Measurements from ENCODE around the gene CSPG4. TPM values are rescaled to one million over a fixed set of nuclear protein-coding genes. Genes with fewer than 3 reads are reported as not detected.

CSPG4 gene
- total RNA-seq, 1 donor from 2014 or later: 9.1 TPM

DNA sequence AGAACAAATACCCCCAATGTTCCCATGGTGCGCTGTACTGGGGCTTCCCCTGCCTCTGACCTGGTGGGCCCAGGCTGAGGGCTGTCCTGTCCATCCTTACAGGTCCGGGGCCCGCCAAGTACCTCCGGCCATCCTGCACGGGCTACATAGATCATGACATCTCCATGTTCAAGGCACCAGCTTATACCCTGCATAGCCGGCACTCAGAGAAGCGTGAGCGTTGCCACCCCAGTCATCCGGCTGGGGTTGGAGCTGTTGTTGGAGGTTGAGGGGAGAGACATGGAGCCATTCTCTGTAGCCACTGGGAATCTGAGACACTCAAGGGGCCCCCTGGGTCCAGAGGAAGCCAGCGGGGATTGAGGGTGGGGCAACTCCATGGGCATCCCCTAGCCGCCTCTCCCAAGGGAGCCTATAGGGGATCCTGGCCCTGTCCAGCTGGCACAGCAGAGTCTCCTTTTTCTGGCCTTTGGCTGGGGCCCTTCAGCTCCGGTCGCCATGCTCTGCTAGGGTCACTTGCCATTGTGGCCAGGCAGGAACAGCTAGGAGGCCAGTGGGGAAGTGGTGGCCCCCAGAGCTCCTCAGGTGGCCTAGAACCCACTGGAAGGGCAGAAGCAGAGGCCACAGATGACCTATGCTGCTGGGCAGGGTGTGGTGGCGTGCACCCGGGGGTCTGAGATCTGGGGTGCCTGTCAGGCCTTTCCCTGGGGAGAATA lies 12.5 kb upstream of the CSPG4 start:
- no peaks in the 10 kb centered on the region for H3K27me3 ChIP-seq (ENCODE audit: low read depth)
- TF ChIP-seq, protein P1, sequence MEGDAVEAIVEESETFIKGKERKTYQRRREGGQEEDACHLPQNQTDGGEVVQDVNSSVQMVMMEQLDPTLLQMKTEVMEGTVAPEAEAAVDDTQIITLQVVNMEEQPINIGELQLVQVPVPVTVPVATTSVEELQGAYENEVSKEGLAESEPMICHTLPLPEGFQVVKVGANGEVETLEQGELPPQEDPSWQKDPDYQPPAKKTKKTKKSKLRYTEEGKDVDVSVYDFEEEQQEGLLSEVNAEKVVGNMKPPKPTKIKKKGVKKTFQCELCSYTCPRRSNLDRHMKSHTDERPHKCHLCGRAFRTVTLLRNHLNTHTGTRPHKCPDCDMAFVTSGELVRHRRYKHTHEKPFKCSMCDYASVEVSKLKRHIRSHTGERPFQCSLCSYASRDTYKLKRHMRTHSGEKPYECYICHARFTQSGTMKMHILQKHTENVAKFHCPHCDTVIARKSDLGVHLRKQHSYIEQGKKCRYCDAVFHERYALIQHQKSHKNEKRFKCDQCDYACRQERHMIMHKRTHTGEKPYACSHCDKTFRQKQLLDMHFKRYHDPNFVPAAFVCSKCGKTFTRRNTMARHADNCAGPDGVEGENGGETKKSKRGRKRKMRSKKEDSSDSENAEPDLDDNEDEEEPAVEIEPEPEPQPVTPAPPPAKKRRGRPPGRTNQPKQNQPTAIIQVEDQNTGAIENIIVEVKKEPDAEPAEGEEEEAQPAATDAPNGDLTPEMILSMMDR (IDR thresholded peaks at IDR 0.05; ENCODE audit: borderline replicate concordance): no peak
- no peak overlapping the region for H3K4me3 ChIP-seq
- DNase-seq: no peak
- H3K27ac ChIP-seq (replicated peaks): no peak overlapping the region
- H3K9me3 ChIP-seq (replicated peaks): no peaks in the 10 kb centered on the region
- intact Hi-C loops (cut with micrococcal nuclease): no loop called here
- peaks cover 28% of the 10 kb centered on the region for H3K4me1 ChIP-seq
- H3K36me3 ChIP-seq: no peaks in the 10 kb centered on the region

DNA sequence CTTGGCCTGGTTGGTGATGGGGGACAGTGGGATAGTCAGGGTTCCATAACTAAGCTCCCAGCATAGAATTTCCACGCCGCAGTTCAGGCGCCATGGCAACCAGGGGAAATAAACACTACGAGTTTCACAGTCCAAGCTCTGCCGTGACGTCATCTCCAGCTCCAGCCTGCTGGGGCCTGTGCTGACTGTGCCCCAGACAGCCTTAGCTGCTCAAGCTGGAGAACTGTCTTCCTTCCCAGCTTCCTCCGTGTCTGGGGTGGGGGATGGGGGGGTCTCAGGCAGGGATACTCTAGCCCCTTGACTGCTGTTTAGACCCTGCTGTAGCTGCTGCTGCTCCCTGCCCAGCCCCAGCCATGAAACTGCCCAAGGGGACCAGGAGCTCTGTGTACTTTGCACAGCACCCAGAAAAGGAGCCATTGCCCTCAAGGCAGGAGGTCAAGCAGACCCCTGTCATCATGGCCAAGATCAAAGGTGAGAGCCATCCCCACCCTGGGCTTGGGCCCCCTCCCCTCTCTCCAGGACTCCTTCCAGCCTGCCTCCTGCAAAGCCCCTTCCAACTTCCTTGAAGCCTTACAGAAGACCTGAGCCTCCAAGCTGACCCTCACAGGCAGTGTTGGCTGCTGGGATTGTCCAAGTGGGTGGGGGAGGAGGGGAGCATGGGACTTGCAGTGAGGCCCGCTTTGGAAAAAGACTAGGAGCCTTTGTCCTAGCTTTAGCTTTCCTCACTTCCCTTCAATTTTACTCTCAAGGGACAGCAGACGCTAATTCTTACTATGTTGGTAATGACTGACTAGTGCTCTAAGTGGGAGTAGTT lies 11.4 kb upstream of the CSPG4 start:
- Histone ChIP-seq H3K9me3 (replicated peaks) (no peaks in the 10 kb centered on the region), H3K4me1 (peaks cover 28% of the 10 kb centered on the region), H3K36me3 (no peaks in the 10 kb centered on the region), H3K27me3 (ENCODE audit: low read depth) (no peaks in the 10 kb centered on the region), H3K4me3 (no peak overlapping the region), H3K27ac (replicated peaks) (peak overlapping the region; percentile 53)
- peak; percentile 84 for DNase-seq
- TF ChIP-seq, protein P1 (IDR thresholded peaks at IDR 0.05; ENCODE audit: borderline replicate concordance): no peak
- intact Hi-C loops (cut with micrococcal nuclease): no loop called here

DNA sequence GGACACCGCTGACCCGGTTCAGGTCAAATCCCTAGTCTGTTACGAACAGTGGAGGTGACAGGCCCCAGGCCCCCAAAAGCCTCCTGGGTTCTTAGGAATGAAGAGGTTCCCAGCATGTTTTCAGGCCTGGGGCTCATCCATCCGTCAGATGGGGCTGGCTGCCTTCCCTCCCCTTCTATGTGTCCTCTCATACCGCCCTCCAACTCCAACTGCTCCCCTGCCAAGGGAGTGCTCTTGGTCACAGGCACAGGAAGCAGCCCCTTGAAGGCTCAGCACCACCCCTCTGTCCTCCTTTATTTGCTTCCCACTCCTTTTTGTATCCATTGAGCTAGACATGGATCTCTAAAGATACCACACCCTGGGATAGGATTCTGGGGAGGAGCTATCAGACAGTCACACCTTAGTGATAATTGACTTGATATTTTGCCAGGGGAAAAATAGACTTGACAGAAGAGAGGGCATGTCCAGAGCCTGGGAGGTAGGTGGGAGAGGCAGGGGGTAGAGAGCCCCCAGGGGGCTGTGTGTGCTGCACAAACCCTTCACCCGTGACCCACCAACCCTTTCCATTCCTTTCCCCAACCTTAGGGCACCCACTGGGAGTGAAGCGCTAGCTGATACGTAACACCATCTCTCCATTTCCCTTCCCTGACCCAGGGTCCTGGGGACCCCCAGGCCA lies 10.7 kb upstream of the CSPG4 start:
- TF ChIP-seq, protein P1 (IDR thresholded peaks at IDR 0.05; ENCODE audit: borderline replicate concordance): no peak
- peak overlapping the region; percentile 53 for H3K27ac ChIP-seq (replicated peaks)
- H3K4me1 ChIP-seq: peaks cover 28% of the 10 kb centered on the region
- no peaks in the 10 kb centered on the region for H3K9me3 ChIP-seq (replicated peaks)
- intact Hi-C loops (cut with micrococcal nuclease): no loop called here
- no peak overlapping the region for H3K4me3 ChIP-seq
- DNase-seq: no peak
- H3K27me3 ChIP-seq (ENCODE audit: low read depth): no peaks in the 10 kb centered on the region
- H3K36me3 ChIP-seq: no peaks in the 10 kb centered on the region

DNA sequence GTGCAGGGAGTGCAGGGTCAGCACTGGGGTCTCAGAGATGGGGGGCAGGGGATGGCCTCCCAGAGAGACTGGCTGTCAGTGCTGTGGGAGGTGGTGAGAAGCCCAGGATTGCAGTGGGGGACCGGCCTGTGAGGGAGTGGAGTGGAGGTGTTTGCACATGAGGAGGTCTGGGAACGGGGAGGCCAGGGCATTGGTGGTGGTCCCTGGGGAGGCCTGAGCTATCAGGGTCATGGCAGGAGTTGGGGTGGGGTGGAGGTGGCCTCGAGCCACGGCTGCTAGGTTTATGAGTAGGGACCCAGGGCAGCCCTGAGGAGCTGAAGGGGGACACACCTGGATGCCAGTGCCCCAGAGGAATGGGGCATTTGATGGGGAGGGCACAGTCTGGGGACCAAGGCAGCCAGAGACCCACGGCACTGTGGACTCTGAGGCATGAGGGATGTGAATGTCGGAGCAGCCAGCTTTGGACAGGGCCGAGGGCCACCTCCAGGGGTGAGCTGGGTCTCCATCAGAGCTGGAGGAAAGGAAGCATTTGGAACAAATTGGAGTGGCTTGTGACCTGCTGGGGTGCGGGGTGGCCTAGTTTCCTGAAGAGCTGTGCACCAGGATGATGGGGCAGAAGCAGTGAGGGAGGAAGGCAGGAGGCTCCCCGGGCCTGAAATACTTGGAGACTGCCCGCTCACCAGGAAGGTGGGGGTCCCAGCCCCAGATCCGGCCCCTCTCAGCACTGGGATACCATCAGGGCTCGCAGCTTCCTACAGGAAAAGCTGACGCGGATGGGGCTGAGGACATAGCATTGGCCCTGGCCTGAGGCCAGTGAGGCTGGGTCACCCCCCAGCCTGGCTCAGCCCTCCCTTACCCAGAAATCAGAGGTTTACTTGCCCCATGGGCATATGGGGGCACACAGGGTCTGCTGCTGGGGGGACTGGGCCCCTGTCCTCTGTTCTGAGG lies 9.5 kb upstream of the CSPG4 start:
- H3K27ac ChIP-seq (replicated peaks): no peak overlapping the region
- peaks cover 28% of the 10 kb centered on the region for H3K4me1 ChIP-seq
- TF ChIP-seq, protein P1 (IDR thresholded peaks at IDR 0.05; ENCODE audit: borderline replicate concordance): no peak
- H3K4me3 ChIP-seq: no peak overlapping the region
- intact Hi-C loops (cut with micrococcal nuclease): no loop called here
- no peaks in the 10 kb centered on the region for H3K9me3 ChIP-seq (replicated peaks)
- DNase-seq: peak; percentile 9
- H3K36me3 ChIP-seq: no peaks in the 10 kb centered on the region
- no peaks in the 10 kb centered on the region for H3K27me3 ChIP-seq (ENCODE audit: low read depth)
